DOHH2 (cell line): ENCODE results near the gene TTLL3.

ENCODE experiments used
- EZH2phosphoT487 ChIP-seq: fragments of 200-600 bp; sonication (generic); IDR thresholded peaks from 2 replicates; pipeline ENCODE4 v1.6.1; 2017; ENCODE audit warnings: borderline replicate concordance, mild to moderate bottlenecking, antibody characterized with exemption, low read length, moderate library complexity, mixed read lengths
- TF ChIP-seq, protein P1 (sequence below): fragments of 200-600 bp; sonication (generic); IDR thresholded peaks from one replicate; pipeline ENCODE4 v1.5.1; 2014; ENCODE audit warnings: antibody characterized with exemption, mild to moderate bottlenecking, low read depth, low read length; ENCODE audit not compliant: poor library complexity, severe bottlenecking

- TF ChIP-seq, protein P1, sequence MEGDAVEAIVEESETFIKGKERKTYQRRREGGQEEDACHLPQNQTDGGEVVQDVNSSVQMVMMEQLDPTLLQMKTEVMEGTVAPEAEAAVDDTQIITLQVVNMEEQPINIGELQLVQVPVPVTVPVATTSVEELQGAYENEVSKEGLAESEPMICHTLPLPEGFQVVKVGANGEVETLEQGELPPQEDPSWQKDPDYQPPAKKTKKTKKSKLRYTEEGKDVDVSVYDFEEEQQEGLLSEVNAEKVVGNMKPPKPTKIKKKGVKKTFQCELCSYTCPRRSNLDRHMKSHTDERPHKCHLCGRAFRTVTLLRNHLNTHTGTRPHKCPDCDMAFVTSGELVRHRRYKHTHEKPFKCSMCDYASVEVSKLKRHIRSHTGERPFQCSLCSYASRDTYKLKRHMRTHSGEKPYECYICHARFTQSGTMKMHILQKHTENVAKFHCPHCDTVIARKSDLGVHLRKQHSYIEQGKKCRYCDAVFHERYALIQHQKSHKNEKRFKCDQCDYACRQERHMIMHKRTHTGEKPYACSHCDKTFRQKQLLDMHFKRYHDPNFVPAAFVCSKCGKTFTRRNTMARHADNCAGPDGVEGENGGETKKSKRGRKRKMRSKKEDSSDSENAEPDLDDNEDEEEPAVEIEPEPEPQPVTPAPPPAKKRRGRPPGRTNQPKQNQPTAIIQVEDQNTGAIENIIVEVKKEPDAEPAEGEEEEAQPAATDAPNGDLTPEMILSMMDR = no peak
- TF ChIP-seq EZH2phosphoT487 = no peak
These were observed 29.2 kb upstream of the TTLL3 start for GRCh38 chr3:9780910-9781309.
